Endodermal cell (in vitro differentiated cells): ENCODE measurements around the gene MTHFS. TPM values are rescaled to one million over a fixed set of nuclear protein-coding genes. Genes with fewer than 3 reads are reported as not detected.

ENCODE experiments used
- DNase-seq: peaks from one replicate; pipeline ENCODE4 v3.0.0-alpha.2; 2017
- H3K27ac ChIP-seq: 2 replicates; pipeline ENCODE4 v1.5.1; 2013; ENCODE audit warnings: mild to moderate bottlenecking, low read depth, low read length, moderate library complexity
- H3K27me3 ChIP-seq: 2 replicates; pipeline ENCODE4 v1.6.1; 2013; ENCODE audit warnings: mild to moderate bottlenecking, low read length, moderate library complexity; ENCODE audit not compliant: insufficient read depth, control insufficient read depth, poor library complexity, severe bottlenecking
- H3K36me3 ChIP-seq: 2 replicates; pipeline ENCODE4 v1.7.0; 2013; ENCODE audit warnings: mild to moderate bottlenecking, low read length, moderate library complexity; ENCODE audit not compliant: control insufficient read depth, insufficient read depth
- H3K4me1 ChIP-seq: one replicate; pipeline ENCODE4 v1.7.0; 2013; ENCODE audit warnings: low read length; ENCODE audit not compliant: control insufficient read depth, insufficient read depth
- H3K4me3 ChIP-seq: 2 replicates; pipeline ENCODE4 v1.5.1; 2013; ENCODE audit warnings: mild to moderate bottlenecking, low read length, moderate library complexity
- H3K9ac ChIP-seq: 2 replicates; pipeline ENCODE4 v1.6.1; 2013; ENCODE audit warnings: mild to moderate bottlenecking, low read length, moderate library complexity; ENCODE audit not compliant: poor library complexity, severe bottlenecking; ENCODE audit errors: extremely low read depth
- H3K9me3 ChIP-seq: 2 replicates; pipeline ENCODE4 v1.6.1; 2013; ENCODE audit warnings: mild to moderate bottlenecking, low read length, moderate library complexity; ENCODE audit not compliant: control insufficient read depth
- H3K27ac Mint-ChIP-seq: 2 replicates; pipeline ENCODE4 v1.8.0; 2020; ENCODE audit warnings: mixed read lengths
- H3K27me3 Mint-ChIP-seq: 2 replicates; pipeline ENCODE4 v1.8.0; 2021; ENCODE audit warnings: mild to moderate bottlenecking, mixed read lengths; ENCODE audit not compliant: insufficient read depth
- H3K36me3 Mint-ChIP-seq: 2 replicates; pipeline ENCODE4 v1.8.0; 2020; ENCODE audit warnings: low read depth, mixed read lengths
- H3K4me1 Mint-ChIP-seq: 2 replicates; pipeline ENCODE4 v1.8.0; 2020; ENCODE audit warnings: mixed read lengths
- H3K4me3 Mint-ChIP-seq: 2 replicates; pipeline ENCODE4 v1.8.0; 2020; ENCODE audit warnings: mild to moderate bottlenecking, moderate library complexity, mixed read lengths
- H3K9me3 Mint-ChIP-seq: 2 replicates; pipeline ENCODE4 v1.8.0; 2020; ENCODE audit warnings: mild to moderate bottlenecking, mixed read lengths
- CTCF ChIP-seq: fragments of 200-600 bp; sonication (generic); conservative IDR thresholded peaks from 2 replicates; pipeline ENCODE4 v1.5.0; 2021; ENCODE audit warnings: antibody characterized with exemption, mild to moderate bottlenecking
- WGBS, 2 experiments: methylation state at CpG; one replicate each; pipeline versions ENCODE4 v1.1.5 to v1.1.7; 2013; ENCODE audit warnings: missing lambda C conversion rate in 2 of 2, mixed read lengths in 1 of 2; ENCODE audit not compliant: insufficient coverage in 1 of 2, insufficient read length in 1 of 2; 5-methylcytosine and 5-hydroxymethylcytosine counted together
- total RNA-seq, 2 donors: library from RNA; stranded (reverse); fragmentation: NEBNext Ultra II Directional in 1 of 2; extraction: Animal tissue kit (Norgen Biotek cat#: 25700) in 1 of 2; gene quantifications; 2 replicates in 1 of 2; 3 replicates in 1 of 2; pipeline ENCODE4 v1.2.1, GENCODE V29; 2021

Gene MTHFS
- total RNA-seq, 2 donors from 2014 or later, result 28.2 to 33.6 TPM

DNA sequence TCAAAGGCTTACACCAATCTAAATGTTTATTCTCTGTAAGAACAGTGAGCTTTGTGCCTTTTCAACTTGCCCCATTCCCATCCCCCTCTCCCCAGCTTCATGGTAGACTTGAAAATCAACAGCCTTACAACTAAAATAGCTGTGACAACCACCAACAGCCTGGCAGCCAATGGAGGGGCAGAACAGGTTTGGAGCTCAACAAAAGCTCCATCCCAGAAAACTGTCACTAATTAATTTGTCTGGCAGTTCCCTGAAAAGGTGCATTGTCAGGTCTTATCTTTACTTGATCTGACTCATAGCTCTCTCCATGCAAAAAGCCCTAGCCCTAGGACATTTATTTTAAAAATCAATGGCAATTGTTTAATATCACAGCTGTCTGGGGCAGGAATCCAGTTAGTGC is 22.6 kb downstream of the MTHFS start:
- Histone ChIP-seq H3K4me3 (peak overlapping the region; percentile 54), H3K4me1 (no peaks in the 10 kb centered on the region), H3K9me3 (peaks cover 81% of the 10 kb centered on the region), H3K36me3 (peaks cover 89% of the 10 kb centered on the region), H3K9ac (no peak overlapping the region), H3K27me3 (no peaks in the 10 kb centered on the region), H3K27ac (no peak overlapping the region)
- DNase-seq, result no peak
- Mint-ChIP-seq H3K4me3 (no peak overlapping the region), H3K9me3 (peaks cover 72% of the 10 kb centered on the region), H3K4me1 (no peaks in the 10 kb centered on the region), H3K27ac (no peak overlapping the region), H3K36me3 (peaks cover 85% of the 10 kb centered on the region), H3K27me3 (no peaks in the 10 kb centered on the region)
- no peak for TF ChIP-seq CTCF

DNA sequence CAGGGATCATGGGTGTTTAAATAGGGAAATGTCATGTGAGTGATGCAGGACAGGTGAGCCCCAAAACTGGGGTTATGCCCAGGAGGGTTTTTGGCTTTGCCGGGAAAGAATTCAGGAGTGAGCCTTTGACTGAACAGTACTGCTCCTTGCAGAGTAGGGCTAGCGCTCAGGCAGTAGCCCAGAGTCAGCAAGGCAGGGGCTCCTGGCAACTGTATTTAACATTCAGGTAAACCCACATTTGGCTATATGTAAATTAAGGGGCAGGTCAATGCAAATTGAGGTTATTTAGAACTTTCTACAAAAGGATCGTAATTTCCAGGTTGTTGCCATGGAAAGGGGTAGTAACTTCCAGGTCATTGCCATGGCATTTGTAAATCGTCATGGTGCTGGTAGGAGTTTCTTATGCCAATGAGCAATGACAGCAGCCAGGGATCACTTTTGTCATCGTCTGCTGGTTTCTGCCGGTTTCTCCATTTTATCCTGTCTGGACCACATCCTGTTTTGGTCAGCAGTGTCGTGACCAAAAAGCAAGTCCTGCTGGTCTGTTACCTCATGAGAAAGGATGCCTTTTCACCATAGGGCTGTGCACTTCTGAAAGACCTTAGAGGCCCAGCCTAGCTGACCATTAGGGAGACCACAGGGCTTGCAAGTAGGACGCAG is 24.3 kb downstream of the MTHFS start:
- H3K9ac ChIP-seq, result no peak overlapping the region
- TF ChIP-seq CTCF, result no peak
- peaks cover 79% of the 10 kb centered on the region for H3K36me3 Mint-ChIP-seq
- peak; percentile 49 for DNase-seq
- H3K27ac Mint-ChIP-seq, result peak overlapping the region; percentile 65
- no peaks in the 10 kb centered on the region for H3K4me1 Mint-ChIP-seq
- peak overlapping the region; percentile 54 for H3K4me3 ChIP-seq
- H3K9me3 Mint-ChIP-seq, result peaks cover 54% of the 10 kb centered on the region
- H3K9me3 ChIP-seq, result peaks cover 64% of the 10 kb centered on the region
- H3K36me3 ChIP-seq, result peaks cover 83% of the 10 kb centered on the region
- H3K27me3 ChIP-seq, result no peaks in the 10 kb centered on the region
- H3K27ac ChIP-seq, result no peak overlapping the region
- 94 to 95% methylated on average over 8 of the region's 8 CpGs for WGBS, 2 experiments
- no peaks in the 10 kb centered on the region for H3K27me3 Mint-ChIP-seq
- H3K4me1 ChIP-seq, result no peaks in the 10 kb centered on the region
- no peak overlapping the region for H3K4me3 Mint-ChIP-seq

GRCh38 chr15:79868554-79868953 is 28.3 kb downstream of the MTHFS start:
- H3K9ac ChIP-seq, result no peak overlapping the region
- DNase-seq, result no peak
- H3K9me3 ChIP-seq, result peaks cover 25% of the 10 kb centered on the region
- H3K36me3 ChIP-seq, result peaks cover 61% of the 10 kb centered on the region
- no peak for TF ChIP-seq CTCF
- Mint-ChIP-seq H3K27me3 (no peaks in the 10 kb centered on the region), H3K4me1 (no peaks in the 10 kb centered on the region), H3K9me3 (peaks cover 15% of the 10 kb centered on the region), H3K27ac (no peak overlapping the region), H3K36me3 (peaks cover 60% of the 10 kb centered on the region), H3K4me3 (no peak overlapping the region)
- no peaks in the 10 kb centered on the region for H3K4me1 ChIP-seq
- WGBS, 2 experiments, result 94 to 100% methylated on average over 1 of the region's 2 CpGs
- no peaks in the 10 kb centered on the region for H3K27me3 ChIP-seq
- no peak overlapping the region for H3K4me3 ChIP-seq
- H3K27ac ChIP-seq, result no peak overlapping the region
